ENCODE results near the gene EGLN1. TPM values are rescaled to one million over a fixed set of nuclear protein-coding genes. Genes with fewer than 3 reads are reported as not detected.

The EGLN1 gene
- total and polyA plus RNA-seq, 5 donors: 27.9 to 79.9 (median 67.2) TPM

GRCh38 chr1:231338270-231339128 is 83.6 kb downstream of the EGLN1 start, which contains the start of gene SPRTN:
Gene SPRTN (plus strand): TSS chr1:231338293. CDS start chr1:231338384, 91 bp downstream.
- Histone ChIP-seq H3K4me1 (ENCODE audit: control insufficient read depth, insufficient read depth, low read length) (peaks cover 12% of the 10 kb centered on the region), H3K27me3 (ENCODE audit: control insufficient read depth, insufficient read depth) (no peaks in the 10 kb centered on the region), H3K9me3 (ENCODE audit: control insufficient read depth, low read length) (no peaks in the 10 kb centered on the region), H3K4me3 (ENCODE audit: low read length) (peak within 1 kb of the TSS; percentile 78), H3K27ac (ENCODE audit: low read length) (peak within 1 kb of the TSS; percentile 92)
- ATAC-seq (peak; percentile 87 to 88), DNase-seq (no peak)
- intact Hi-C loops (cut with DNase I): loop anchor here in 1 of 4 donors (10.0 kb wide), 1 partner anchor 94 kb away; the partner anchor contains the start of gene GNPAT
- WGBS: under 1% methylated on average over 43 of the region's 43 CpGs

- no peaks in the 10 kb centered on the region for H3K9me3 ChIP-seq (ENCODE audit: control insufficient read depth, low read length)
- H3K27ac ChIP-seq (ENCODE audit: low read length): peak within 1 kb of the TSS; percentile 92
- no peaks in the 10 kb centered on the region for H3K27me3 ChIP-seq (ENCODE audit: control insufficient read depth, insufficient read depth)
- peak; percentile 94 to 98 (median 97) for DNase-seq
- WGBS: under 1% methylated on average over 74 of the region's 74 CpGs
- H3K4me3 ChIP-seq (ENCODE audit: low read length): peak within 1 kb of the TSS; percentile 78
- ATAC-seq: peak; percentile 97
- peaks cover 12% of the 10 kb centered on the region for H3K4me1 ChIP-seq (ENCODE audit: control insufficient read depth, insufficient read depth, low read length)
- intact Hi-C loops (cut with DNase I): loop anchor here in 1 of 4 donors (10.0 kb wide), 1 partner anchor 93 kb away; the partner anchor contains the start of gene GNPAT
Observed at GRCh38 chr1:231337472-231338269, 84.4 kb downstream of the EGLN1 start, which contains the start of gene EXOC8. Gene EXOC8 (minus strand): TSS chr1:231337852. CDS start chr1:231337745, 107 bp downstream.

GRCh38 chr1:231337043-231337471 is 85.0 kb downstream of the EGLN1 start:
- WGBS: 2% methylated on average over 32 of the region's 32 CpGs
- peak in 2 of 3 donors; percentile 71 to 78 for DNase-seq
- peak overlapping the region; percentile 87 for H3K27ac ChIP-seq (ENCODE audit: low read length)
- H3K27me3 ChIP-seq (ENCODE audit: control insufficient read depth, insufficient read depth): no peaks in the 10 kb centered on the region
- H3K4me1 ChIP-seq (ENCODE audit: control insufficient read depth, insufficient read depth, low read length): peaks cover 12% of the 10 kb centered on the region
- H3K4me3 ChIP-seq (ENCODE audit: low read length): peak overlapping the region; percentile 78
- H3K9me3 ChIP-seq (ENCODE audit: control insufficient read depth, low read length): no peaks in the 10 kb centered on the region
- intact Hi-C loops (cut with DNase I): loop anchor here in 1 of 4 donors (10.0 kb wide), 1 partner anchor 92 kb away; the partner anchor contains the start of gene GNPAT
- ATAC-seq: peak; percentile 17 to 19

GRCh38 chr1:231335663-231336602 is 86.2 kb downstream of the EGLN1 start:
- H3K4me1 ChIP-seq (ENCODE audit: control insufficient read depth, insufficient read depth, low read length): peaks cover 12% of the 10 kb centered on the region

GRCh38 chr1:231334952-231335351 is 87.1 kb downstream of the EGLN1 start:
- 87% methylated on average over 6 of the region's 6 CpGs for WGBS
- no peaks in the 10 kb centered on the region for H3K9me3 ChIP-seq (ENCODE audit: control insufficient read depth, low read length)
- intact Hi-C loops (cut with DNase I): loop anchor here in 1 of 4 donors (10.0 kb wide), 1 partner anchor 90 kb away; the partner anchor contains the start of gene GNPAT
- ATAC-seq (no peak), DNase-seq (no peak)
- H3K27me3 ChIP-seq (ENCODE audit: control insufficient read depth, insufficient read depth): no peaks in the 10 kb centered on the region
- no peak overlapping the region for H3K27ac ChIP-seq (ENCODE audit: low read length)
- H3K4me1 ChIP-seq (ENCODE audit: control insufficient read depth, insufficient read depth, low read length): peaks cover 12% of the 10 kb centered on the region
- peak overlapping the region; percentile 57 for H3K4me3 ChIP-seq (ENCODE audit: low read length)

More at GRCh38 chr1:231335663-231336602, 86.2 kb downstream of the EGLN1 start:
- Histone ChIP-seq H3K27ac (ENCODE audit: low read length) (peak overlapping the region; percentile 87), H3K9me3 (ENCODE audit: control insufficient read depth, low read length) (no peaks in the 10 kb centered on the region), H3K4me3 (ENCODE audit: low read length) (peak overlapping the region; percentile 78), H3K27me3 (ENCODE audit: control insufficient read depth, insufficient read depth) (no peaks in the 10 kb centered on the region)
- WGBS: 57% methylated on average over 21 of the region's 21 CpGs
- ATAC-seq (no peak), DNase-seq (no peak)
- intact Hi-C loops (cut with DNase I): loop anchor here in 1 of 4 donors (10.0 kb wide), 1 partner anchor 91 kb away; the partner anchor contains the start of gene GNPAT

GRCh38 chr1:231334079-231334666 is 87.9 kb downstream of the EGLN1 start:
- no peak for ATAC-seq
- WGBS: 32% methylated on average over 1 of the region's 1 CpG
- H3K4me1 ChIP-seq (ENCODE audit: control insufficient read depth, insufficient read depth, low read length): peaks cover 11% of the 10 kb centered on the region
- H3K27ac ChIP-seq (ENCODE audit: low read length): no peak overlapping the region
- intact Hi-C loops (cut with DNase I): loop anchor here in 1 of 4 donors (10.0 kb wide), 1 partner anchor 89 kb away; the partner anchor contains the start of gene GNPAT
- H3K27me3 ChIP-seq (ENCODE audit: control insufficient read depth, insufficient read depth): no peaks in the 10 kb centered on the region
- peak overlapping the region; percentile 57 for H3K4me3 ChIP-seq (ENCODE audit: low read length)
- H3K9me3 ChIP-seq (ENCODE audit: control insufficient read depth, low read length): no peaks in the 10 kb centered on the region
- no peak for DNase-seq

- no peak for DNase-seq
- 95% methylated on average over 1 of the region's 1 CpG for WGBS
- Histone ChIP-seq H3K4me1 (ENCODE audit: control insufficient read depth, insufficient read depth, low read length) (peaks cover 11% of the 10 kb centered on the region), H3K4me3 (ENCODE audit: low read length) (no peak overlapping the region), H3K27me3 (ENCODE audit: control insufficient read depth, insufficient read depth) (no peaks in the 10 kb centered on the region), H3K27ac (ENCODE audit: low read length) (no peak overlapping the region), H3K9me3 (ENCODE audit: control insufficient read depth, low read length) (no peaks in the 10 kb centered on the region)
- intact Hi-C loops (cut with DNase I): loop anchor here in 1 of 4 donors (10.0 kb wide), 1 partner anchor 88 kb away; the partner anchor contains the start of gene GNPAT
- no peak for ATAC-seq
Observed at GRCh38 chr1:231332761-231333160, 89.3 kb downstream of the EGLN1 start.

GRCh38 chr1:231329483-231329882 is 92.6 kb downstream of the EGLN1 start:
- intact Hi-C loops (cut with DNase I): no loop called here
- Histone ChIP-seq H3K9me3 (ENCODE audit: control insufficient read depth, low read length) (no peaks in the 10 kb centered on the region), H3K27ac (ENCODE audit: low read length) (no peak overlapping the region), H3K27me3 (ENCODE audit: control insufficient read depth, insufficient read depth) (no peaks in the 10 kb centered on the region), H3K4me1 (ENCODE audit: control insufficient read depth, insufficient read depth, low read length) (no peaks in the 10 kb centered on the region), H3K4me3 (ENCODE audit: low read length) (no peak overlapping the region)
- ATAC-seq (no peak), DNase-seq (no peak)
- WGBS: 95% methylated on average over 7 of the region's 7 CpGs

- DNase-seq: no peak
- H3K4me3 ChIP-seq (ENCODE audit: low read length): no peak overlapping the region
- no peaks in the 10 kb centered on the region for H3K9me3 ChIP-seq (ENCODE audit: control insufficient read depth, low read length)
- intact Hi-C loops (cut with DNase I): no loop called here
- no peak overlapping the region for H3K27ac ChIP-seq (ENCODE audit: low read length)
- ATAC-seq: no peak
- WGBS: 77% methylated on average over 5 of the region's 5 CpGs
- no peaks in the 10 kb centered on the region for H3K27me3 ChIP-seq (ENCODE audit: control insufficient read depth, insufficient read depth)
- H3K4me1 ChIP-seq (ENCODE audit: control insufficient read depth, insufficient read depth, low read length): no peaks in the 10 kb centered on the region
Observed at GRCh38 chr1:231327617-231328016, 94.5 kb downstream of the EGLN1 start.

All from right cardiac atrium (tissue), 5 donors.